ENCODE results near the gene SLC39A3. TPM values are rescaled to one million over a fixed set of nuclear protein-coding genes. Genes with fewer than 3 reads are reported as not detected.

Gene SLC39A3
- total and polyA plus RNA-seq, 2 of the 8 experiments (the other 6 are each of a cell fraction or from before 2014, with no cell fraction given), result 33.0 to 52.9 TPM

DNA sequence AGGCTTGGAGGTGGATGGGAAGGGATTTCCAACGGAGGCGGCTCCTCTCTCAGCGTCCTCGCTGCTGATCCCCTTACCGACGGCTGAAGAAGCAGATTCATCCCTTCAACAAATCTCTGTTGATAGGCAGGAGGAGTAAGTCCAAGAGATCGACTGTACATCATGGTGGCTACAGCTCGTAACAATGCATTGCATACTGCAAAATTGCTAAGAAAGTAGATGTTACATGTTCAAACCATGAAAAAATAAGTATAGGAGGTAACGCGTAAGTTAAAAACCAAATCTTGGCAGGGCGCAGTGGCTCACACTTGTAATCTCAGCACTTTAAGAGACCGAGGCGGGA lies 468 bp upstream of the SLC39A3 start:
- no peak for FAIRE-seq
- no peak overlapping the region for H3K4me3 ChIP-seq (ENCODE audit: extremely low read depth in 1 of 4, insufficient read depth in 2 of 4, low read depth in 3 of 4, low read length in 4 of 4)
- POLR2A ChIA-PET (ENCODE audit: partially characterized antibody), result interaction anchor here (0.8 to 1.7 kb wide), 6 partner anchors 17 to 159 kb away, joined by 3 to 8 read pairs (median 4); no protein-coding TSS in a partner anchor

More for the DNA sequence above, 468 bp upstream of the SLC39A3 start:
- H3K56ac ChIP-seq (replicated peaks; ENCODE audit: insufficient read length, low read depth, low read length), result no peak overlapping the region
- no peak overlapping the region for H2BK120ac ChIP-seq (replicated peaks; ENCODE audit: low read depth, low read length)
- 47% methylated on average over 13 of the region's 13 CpGs; no CpG with 5 or more reads in 1 of the 2 experiments for WGBS, 2 experiments (ENCODE audit: extremely low coverage in 1 of 2, insufficient coverage in 1 of 2, insufficient read length in 1 of 2, insufficient replicate concordance in 2 of 2, low coverage in 1 of 2, low lambda C conversion rate in 2 of 2, missing lambda C conversion rate in 1 of 2)
- H4K8ac ChIP-seq (ENCODE audit: extremely low read depth, insufficient read depth, low read length), result no peak overlapping the region
- H2BK5ac ChIP-seq (ENCODE audit: low read depth, low read length), result no peak overlapping the region
- H3K14ac ChIP-seq (ENCODE audit: insufficient read length), result no peak overlapping the region
- peak overlapping the region in 1 of 2 experiments; percentile 24; a peak in 1 of 4 replicates for H3K4me2 ChIP-seq (ENCODE audit: insufficient read depth in 1 of 2, low read depth in 2 of 2, low read length in 2 of 2)
- no peak overlapping the region for H2BK12ac ChIP-seq (ENCODE audit: low read depth, low read length)
- H3K23ac ChIP-seq (ENCODE audit: insufficient read length), result no peak overlapping the region
- H4K20me1 ChIP-seq (replicated peaks in 1 of 2; ENCODE audit: control insufficient read depth in 1 of 2, insufficient read depth in 2 of 2, low read length in 2 of 2), result peaks cover 1 to 14% of the 10 kb centered on the region in 2 experiments
- no peaks in the 10 kb centered on the region for H3K27me3 ChIP-seq (replicated peaks in 1 of 4; ENCODE audit: control insufficient read depth in 3 of 4, extremely low read depth in 1 of 4, insufficient read depth in 3 of 4, low read length in 3 of 4)
- no peak overlapping the region for H2BK20ac ChIP-seq (ENCODE audit: low read length)
- H3K79me1 ChIP-seq (ENCODE audit: low read depth, low read length), result no peaks in the 10 kb centered on the region
- no peak overlapping the region for H2AFZ ChIP-seq (ENCODE audit: low read length)
- peaks cover 3 to 16% (median 8%) of the 10 kb centered on the region in 4 experiments; a peak in 6 of 8 replicates for H3K36me3 ChIP-seq (ENCODE audit: control insufficient read depth in 2 of 4, insufficient read depth in 4 of 4, low read length in 3 of 4)
- TF ChIP-seq BACH1 (IDR thresholded peaks at IDR 0.05; ENCODE audit: low read length) (no peak), KDM5A (IDR thresholded peaks at IDR 0.05; ENCODE audit: low read length) (no peak), HDAC2 (IDR thresholded peaks at IDR 0.05; ENCODE audit: borderline replicate concordance in 1 of 2, low read depth in 2 of 2, low read length in 2 of 2) (no peak), SRF (IDR thresholded peaks at IDR 0.05; ENCODE audit: low read depth, low read length) (no peak), NANOG (IDR thresholded peaks at IDR 0.05; ENCODE audit: insufficient read depth, low read depth, low read length, poor library complexity, severe bottlenecking) (no peak), PHF8 (conservative IDR thresholded peaks at IDR 0.05; ENCODE audit: low read depth, low read length) (no peak), CBX5 (IDR thresholded peaks at IDR 0.05; ENCODE audit: low read depth, low read length) (no peak), SP4 (IDR thresholded peaks at IDR 0.05; ENCODE audit: low read length) (no peak)
- TF ChIP-seq, protein P1, sequence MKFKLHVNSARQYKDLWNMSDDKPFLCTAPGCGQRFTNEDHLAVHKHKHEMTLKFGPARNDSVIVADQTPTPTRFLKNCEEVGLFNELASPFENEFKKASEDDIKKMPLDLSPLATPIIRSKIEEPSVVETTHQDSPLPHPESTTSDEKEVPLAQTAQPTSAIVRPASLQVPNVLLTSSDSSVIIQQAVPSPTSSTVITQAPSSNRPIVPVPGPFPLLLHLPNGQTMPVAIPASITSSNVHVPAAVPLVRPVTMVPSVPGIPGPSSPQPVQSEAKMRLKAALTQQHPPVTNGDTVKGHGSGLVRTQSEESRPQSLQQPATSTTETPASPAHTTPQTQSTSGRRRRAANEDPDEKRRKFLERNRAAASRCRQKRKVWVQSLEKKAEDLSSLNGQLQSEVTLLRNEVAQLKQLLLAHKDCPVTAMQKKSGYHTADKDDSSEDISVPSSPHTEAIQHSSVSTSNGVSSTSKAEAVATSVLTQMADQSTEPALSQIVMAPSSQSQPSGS (IDR thresholded peaks at IDR 0.05; ENCODE audit: low read length), result no peak
- H3K4ac ChIP-seq (replicated peaks; ENCODE audit: insufficient read length, low read depth, low read length), result no peak overlapping the region
- DNase-seq (ENCODE audit: low read depth in 1 of 2, low spot score in 2 of 2), result no peak
- no peak overlapping the region for H2BK15ac ChIP-seq (ENCODE audit: low read length)
- H3K18ac ChIP-seq (ENCODE audit: extremely low read depth, low read length), result no peak overlapping the region
- no peak overlapping the region for H2AK5ac ChIP-seq (ENCODE audit: low read depth, low read length)
- H4K91ac ChIP-seq (replicated peaks; ENCODE audit: insufficient read length, low read length), result no peak overlapping the region
- no peaks in the 10 kb centered on the region for H3K4me1 ChIP-seq (replicated peaks in 1 of 4; ENCODE audit: control insufficient read depth in 3 of 4, insufficient read depth in 4 of 4, low read length in 3 of 4)
- H3K27ac ChIP-seq (ENCODE audit: low read depth, low read length), result no peak overlapping the region
- 0 out of 2 replicates have a peak, but pooled peaks cover 5% of the 10 kb centered on the region for H3K23me2 ChIP-seq (ENCODE audit: low read depth, low read length)
- H4K5ac ChIP-seq (ENCODE audit: insufficient read length, low read depth, low read length), result no peak overlapping the region
- CTCF ChIA-PET (ENCODE audit: partially characterized antibody), result interaction anchor here (0.9 to 3.7 kb wide), 4 partner anchors 9 to 131 kb away, joined by 3 to 14 read pairs (median 13); no protein-coding TSS in a partner anchor
- H3K9me3 ChIP-seq (ENCODE audit: insufficient read depth in 2 of 2, low read depth in 1 of 2, low read length in 1 of 2), result no peaks in the 10 kb centered on the region
- peaks cover 0 to 2% of the 10 kb centered on the region in 2 experiments; a peak in 1 of 4 replicates for H3K79me2 ChIP-seq (ENCODE audit: control insufficient read depth in 1 of 2, insufficient read depth in 2 of 2, low read length in 2 of 2)
- no peak overlapping the region for H3K9ac ChIP-seq (replicated peaks in 1 of 4; ENCODE audit: extremely low read depth in 1 of 4, low read depth in 3 of 4, low read length in 3 of 4)

Data from H1 (cell line).